ENCODE measurements around the gene PTPN1. TPM values are rescaled to one million over a fixed set of nuclear protein-coding genes. Genes with fewer than 3 reads are reported as not detected.

Gene PTPN1
- total RNA-seq, 1 experiment from 2014 or later: 30.8 TPM

DNA sequence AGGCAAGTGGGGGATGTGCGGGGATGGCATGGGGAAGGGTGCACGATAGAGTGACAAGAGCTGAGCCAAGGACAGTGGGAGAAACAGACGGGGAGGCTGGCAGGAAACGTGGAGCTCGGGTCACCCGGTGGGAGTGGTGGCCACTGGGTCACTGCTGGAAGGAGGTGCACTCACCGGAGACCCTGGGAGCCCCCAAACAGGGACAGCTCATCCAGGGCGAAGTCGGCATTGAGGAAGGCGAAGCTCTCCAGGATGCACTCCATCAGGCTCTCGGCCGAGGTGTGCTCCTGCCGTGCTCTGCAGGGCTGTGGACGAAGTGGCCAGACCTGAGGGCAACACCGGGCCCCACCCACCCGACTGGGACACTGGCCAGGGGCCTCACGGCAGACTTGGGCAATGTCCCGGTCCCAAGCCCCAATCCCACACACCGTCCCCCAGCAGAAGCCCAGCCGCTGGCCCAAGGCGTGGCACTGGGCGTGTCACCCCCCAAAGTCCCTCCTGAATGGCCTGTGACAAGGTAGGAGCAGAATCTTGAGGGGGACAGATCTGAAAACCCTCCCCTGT is 87.3 kb downstream of the PTPN1 start:
- no peak overlapping the region for H2BK5ac ChIP-seq (ENCODE audit: insufficient read length, low read length)
- no peaks in the 10 kb centered on the region for H3K23me2 ChIP-seq (ENCODE audit: insufficient read length, low read depth, low read length, poor library complexity, severe bottlenecking)
- H3K27ac Mint-ChIP-seq: no peak overlapping the region; a peak in 1 of 7 replicates
- H2BK12ac ChIP-seq (ENCODE audit: insufficient read length, low read depth, low read length): no peak overlapping the region
- no peak overlapping the region for H3K4me2 ChIP-seq (ENCODE audit: insufficient read depth, insufficient read length, low read length)
- H3K27ac ChIP-seq (ENCODE audit: insufficient read length, low read depth, low read length): no peak overlapping the region
- no peaks in the 10 kb centered on the region for H3K9me3 ChIP-seq (ENCODE audit: control insufficient read depth, low read depth, low read length)
- H3K9me3 Mint-ChIP-seq: no peaks in the 10 kb centered on the region
- no peak overlapping the region for H3K23ac ChIP-seq (ENCODE audit: insufficient read length, low read depth, low read length)
- H3K18ac ChIP-seq (ENCODE audit: insufficient read length, low read depth, low read length): no peak overlapping the region
- H3K79me2 ChIP-seq (ENCODE audit: insufficient read depth, low read length): no peaks in the 10 kb centered on the region
- H4K5ac ChIP-seq (ENCODE audit: insufficient read length, low read depth, low read length): no peak overlapping the region
- no peak overlapping the region for H2BK120ac ChIP-seq (ENCODE audit: low read depth, low read length, poor library complexity, severe bottlenecking)
- no peak overlapping the region for H4K91ac ChIP-seq (ENCODE audit: insufficient read length, low read depth, low read length)
- H3T11ph ChIP-seq (ENCODE audit: low read length): no peak overlapping the region
- no peak overlapping the region for H3K9ac ChIP-seq (ENCODE audit: extremely low read depth, insufficient read length, low read length)
- DNase-seq: no peak
- no peak overlapping the region for H3K4ac ChIP-seq (ENCODE audit: low read depth, low read length)
- no peak overlapping the region for H2AK5ac ChIP-seq (ENCODE audit: insufficient read length, low read length)
- H3K36me3 Mint-ChIP-seq (ENCODE audit: insufficient read depth in 1 of 3, low read depth in 3 of 3): no peaks in the 10 kb centered on the region
- no peaks in the 10 kb centered on the region for H3K27me3 ChIP-seq (ENCODE audit: insufficient read depth, low read length)
- TF ChIP-seq, protein P1, sequence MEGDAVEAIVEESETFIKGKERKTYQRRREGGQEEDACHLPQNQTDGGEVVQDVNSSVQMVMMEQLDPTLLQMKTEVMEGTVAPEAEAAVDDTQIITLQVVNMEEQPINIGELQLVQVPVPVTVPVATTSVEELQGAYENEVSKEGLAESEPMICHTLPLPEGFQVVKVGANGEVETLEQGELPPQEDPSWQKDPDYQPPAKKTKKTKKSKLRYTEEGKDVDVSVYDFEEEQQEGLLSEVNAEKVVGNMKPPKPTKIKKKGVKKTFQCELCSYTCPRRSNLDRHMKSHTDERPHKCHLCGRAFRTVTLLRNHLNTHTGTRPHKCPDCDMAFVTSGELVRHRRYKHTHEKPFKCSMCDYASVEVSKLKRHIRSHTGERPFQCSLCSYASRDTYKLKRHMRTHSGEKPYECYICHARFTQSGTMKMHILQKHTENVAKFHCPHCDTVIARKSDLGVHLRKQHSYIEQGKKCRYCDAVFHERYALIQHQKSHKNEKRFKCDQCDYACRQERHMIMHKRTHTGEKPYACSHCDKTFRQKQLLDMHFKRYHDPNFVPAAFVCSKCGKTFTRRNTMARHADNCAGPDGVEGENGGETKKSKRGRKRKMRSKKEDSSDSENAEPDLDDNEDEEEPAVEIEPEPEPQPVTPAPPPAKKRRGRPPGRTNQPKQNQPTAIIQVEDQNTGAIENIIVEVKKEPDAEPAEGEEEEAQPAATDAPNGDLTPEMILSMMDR (conservative IDR thresholded peaks at IDR 0.05): no peak
- peaks cover 1% of the 10 kb centered on the region; the same call in 1 of the 2 replicates for H3K27me3 Mint-ChIP-seq (ENCODE audit: low read depth)
- peaks cover 9 to 15% of the 10 kb centered on the region in 2 experiments for H3K4me1 Mint-ChIP-seq
- H3K14ac ChIP-seq (ENCODE audit: insufficient read depth, low read length): no peak overlapping the region; the same call in 1 of the 2 replicates
- no peak overlapping the region for H3K56ac ChIP-seq (ENCODE audit: insufficient read length, low read depth, low read length)
- no peak overlapping the region for H2AFZ ChIP-seq (ENCODE audit: low read length)
- no peak overlapping the region for H2BK20ac ChIP-seq (ENCODE audit: low read depth, low read length, poor library complexity, severe bottlenecking)
- H3K4me1 ChIP-seq (ENCODE audit: insufficient read depth, low read length): no peaks in the 10 kb centered on the region
- WGBS (ENCODE audit: extremely low coverage, insufficient read length, low lambda C conversion rate): no CpG with 5 or more reads among the region's 22 CpGs
- no peaks in the 10 kb centered on the region for H4K20me1 ChIP-seq (ENCODE audit: control insufficient read depth, insufficient read depth, insufficient read length)
- no peaks in the 10 kb centered on the region for H3K79me1 ChIP-seq (ENCODE audit: insufficient read depth, low read depth, low read length, poor library complexity, severe bottlenecking)
- no peak overlapping the region for H4K8ac ChIP-seq (replicated peaks; ENCODE audit: insufficient read length, low read depth, low read length)
- no peak overlapping the region for H3K4me3 Mint-ChIP-seq
- no peak overlapping the region for H2BK15ac ChIP-seq (ENCODE audit: low read depth, low read length)
